Activated T-cell treated with anti-CD3 and anti-CD28 coated beads, Interleukin-2, amount 50 U/mL, for 72 hours (primary cell): ENCODE measurements around the gene AADACL3. TPM values are rescaled to one million over a fixed set of nuclear protein-coding genes. Genes with fewer than 3 reads are reported as not detected.

Experiments
- ATAC-seq, 2 donors: fragments of 150-1000 bp; cut with Tn5 transposase; replicated peaks in 1 of 2; 2 replicates each; pipeline ENCODE4 v1.10.0; 2021; ENCODE audit warnings: moderate library complexity in 2 of 2, mild to moderate bottlenecking in 1 of 2
- DNase-seq, 2 donors: peaks; one replicate each; pipeline ENCODE4 v3.0.0; 2021 to 2022; ENCODE audit warnings: mixed read lengths in 1 of 2
- H3K27ac Mint-ChIP-seq: one replicate; pipeline ENCODE4 v1.8.0; 2022; ENCODE audit warnings: mild to moderate bottlenecking, moderate library complexity, mixed read lengths
- H3K27me3 Mint-ChIP-seq: one replicate; pipeline ENCODE4 v1.8.0; 2022; ENCODE audit warnings: low read depth, mixed read lengths
- H3K36me3 Mint-ChIP-seq, 2 donors: one replicate each; pipeline ENCODE4 v1.8.0; 2022; ENCODE audit warnings: mixed read lengths in 2 of 2, mild to moderate bottlenecking in 1 of 2; ENCODE audit not compliant: insufficient read depth in 2 of 2
- H3K4me1 Mint-ChIP-seq: one replicate; pipeline ENCODE4 v1.8.0; 2022; ENCODE audit warnings: low read depth, mixed read lengths
- H3K4me3 Mint-ChIP-seq, 2 donors: one replicate each; pipeline ENCODE4 v1.8.0; 2022; ENCODE audit warnings: mild to moderate bottlenecking in 2 of 2, mixed read lengths in 2 of 2, moderate library complexity in 2 of 2
- H3K9me3 Mint-ChIP-seq, 2 donors: one replicate each; pipeline ENCODE4 v1.8.0; 2022; ENCODE audit warnings: mixed read lengths in 2 of 2
- total RNA-seq, 2 donors: library from RNA; stranded (reverse); gene quantifications; one replicate each; pipeline ENCODE4 v1.2.3, GENCODE V29; 2022

Gene AADACL3
- total RNA-seq, 2 donors from 2014 or later: not detected

GRCh38 chr1:12760256-12760795 is 44.4 kb downstream of the AADACL3 start:
- H3K4me1 Mint-ChIP-seq: no peaks in the 10 kb centered on the region
- no peak overlapping the region for H3K27ac Mint-ChIP-seq
- H3K4me3 Mint-ChIP-seq: no peak overlapping the region
- ATAC-seq (no peak), DNase-seq (no peak)
- no peaks in the 10 kb centered on the region for H3K36me3 Mint-ChIP-seq
- no peaks in the 10 kb centered on the region for H3K9me3 Mint-ChIP-seq
- H3K27me3 Mint-ChIP-seq: peaks cover 27% of the 10 kb centered on the region

- peaks cover 40% of the 10 kb centered on the region for H3K27me3 Mint-ChIP-seq
- no peak overlapping the region for H3K4me3 Mint-ChIP-seq
- DNase-seq: no peak
- no peak overlapping the region for H3K27ac Mint-ChIP-seq
- H3K4me1 Mint-ChIP-seq: no peaks in the 10 kb centered on the region
- H3K9me3 Mint-ChIP-seq: no peaks in the 10 kb centered on the region
- H3K36me3 Mint-ChIP-seq: no peaks in the 10 kb centered on the region
- no peak for ATAC-seq
Observed at GRCh38 chr1:12761781-12762180, 45.9 kb downstream of the AADACL3 start.

GRCh38 chr1:12762766-12763165 is 46.9 kb downstream of the AADACL3 start:
- ATAC-seq: no peak
- H3K27me3 Mint-ChIP-seq: peaks cover 45% of the 10 kb centered on the region
- H3K36me3 Mint-ChIP-seq: no peaks in the 10 kb centered on the region
- no peaks in the 10 kb centered on the region for H3K4me1 Mint-ChIP-seq
- no peaks in the 10 kb centered on the region for H3K9me3 Mint-ChIP-seq
- no peak overlapping the region for H3K4me3 Mint-ChIP-seq
- H3K27ac Mint-ChIP-seq: no peak overlapping the region
- DNase-seq: no peak

DNA sequence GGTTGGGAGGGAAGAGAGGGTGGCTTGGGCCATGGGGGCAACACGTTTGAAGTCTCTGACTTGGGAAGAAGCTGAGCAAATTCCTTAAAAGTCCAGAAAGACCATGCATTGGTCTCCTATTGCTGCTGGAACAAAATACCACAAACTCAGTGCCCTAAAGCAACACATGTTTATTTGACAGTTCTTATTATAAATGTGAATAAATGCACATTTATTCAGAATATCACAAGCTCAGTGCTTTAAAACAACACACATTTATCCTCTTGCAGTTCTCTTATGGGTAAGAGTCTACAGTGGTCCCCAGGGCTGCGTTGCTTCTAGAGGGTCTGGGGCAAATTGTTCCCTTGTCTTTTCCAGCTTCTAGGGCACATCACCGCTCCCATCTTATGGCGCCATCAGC is 47.6 kb downstream of the AADACL3 start:
- H3K9me3 Mint-ChIP-seq: no peaks in the 10 kb centered on the region
- no peaks in the 10 kb centered on the region for H3K4me1 Mint-ChIP-seq

DNA sequence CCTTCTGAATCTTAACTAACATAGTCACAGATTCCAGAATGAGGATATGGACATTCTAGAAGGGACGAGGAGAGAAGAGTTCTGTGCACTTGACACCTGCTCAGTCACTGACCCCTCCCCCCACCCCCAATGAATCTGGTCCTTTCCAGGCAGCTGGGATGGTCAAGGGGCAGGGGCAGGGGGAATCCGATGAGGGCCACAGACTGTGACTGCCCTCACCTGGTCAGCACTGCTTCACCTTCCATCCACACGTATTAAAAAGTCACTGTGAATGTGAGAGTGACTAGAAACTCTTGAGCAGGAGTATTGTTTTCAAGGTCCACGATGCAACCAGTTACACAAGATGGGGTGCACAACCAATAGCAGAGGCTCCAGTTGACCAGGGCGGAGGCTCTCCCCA is 48.1 kb downstream of the AADACL3 start:
- Mint-ChIP-seq H3K27me3 (peaks cover 38% of the 10 kb centered on the region), H3K9me3 (no peaks in the 10 kb centered on the region), H3K27ac (no peak overlapping the region), H3K36me3 (no peaks in the 10 kb centered on the region), H3K4me1 (no peaks in the 10 kb centered on the region), H3K4me3 (no peak overlapping the region)
- no peak for DNase-seq
- ATAC-seq: no peak

More for the DNA sequence above, 47.6 kb downstream of the AADACL3 start:
- Mint-ChIP-seq H3K27me3 (peaks cover 40% of the 10 kb centered on the region), H3K27ac (no peak overlapping the region), H3K4me3 (no peak overlapping the region), H3K36me3 (no peaks in the 10 kb centered on the region)
- DNase-seq: no peak
- no peak for ATAC-seq

- H3K27me3 Mint-ChIP-seq: peaks cover 62% of the 10 kb centered on the region
- H3K9me3 Mint-ChIP-seq: no peaks in the 10 kb centered on the region
- no peak overlapping the region for H3K27ac Mint-ChIP-seq
- no peak overlapping the region for H3K4me3 Mint-ChIP-seq
- DNase-seq: no peak
- no peaks in the 10 kb centered on the region for H3K36me3 Mint-ChIP-seq
- ATAC-seq: no peak
- H3K4me1 Mint-ChIP-seq: no peaks in the 10 kb centered on the region
Observed at GRCh38 chr1:12769031-12769430, 53.1 kb downstream of the AADACL3 start.

GRCh38 chr1:12769976-12770505 is 54.1 kb downstream of the AADACL3 start:
- peaks cover 62% of the 10 kb centered on the region for H3K27me3 Mint-ChIP-seq
- no peak overlapping the region for H3K4me3 Mint-ChIP-seq
- H3K27ac Mint-ChIP-seq: no peak overlapping the region
- no peaks in the 10 kb centered on the region for H3K9me3 Mint-ChIP-seq
- H3K4me1 Mint-ChIP-seq: no peaks in the 10 kb centered on the region
- DNase-seq: no peak
- no peak for ATAC-seq
- H3K36me3 Mint-ChIP-seq: no peaks in the 10 kb centered on the region

- H3K9me3 Mint-ChIP-seq: no peaks in the 10 kb centered on the region
- no peak for DNase-seq
- peaks cover 58% of the 10 kb centered on the region for H3K27me3 Mint-ChIP-seq
- no peaks in the 10 kb centered on the region for H3K36me3 Mint-ChIP-seq
- H3K4me1 Mint-ChIP-seq: no peaks in the 10 kb centered on the region
- ATAC-seq: no peak
- no peak overlapping the region for H3K27ac Mint-ChIP-seq
- H3K4me3 Mint-ChIP-seq: no peak overlapping the region
Observed at GRCh38 chr1:12770620-12771019, 54.7 kb downstream of the AADACL3 start.

DNA sequence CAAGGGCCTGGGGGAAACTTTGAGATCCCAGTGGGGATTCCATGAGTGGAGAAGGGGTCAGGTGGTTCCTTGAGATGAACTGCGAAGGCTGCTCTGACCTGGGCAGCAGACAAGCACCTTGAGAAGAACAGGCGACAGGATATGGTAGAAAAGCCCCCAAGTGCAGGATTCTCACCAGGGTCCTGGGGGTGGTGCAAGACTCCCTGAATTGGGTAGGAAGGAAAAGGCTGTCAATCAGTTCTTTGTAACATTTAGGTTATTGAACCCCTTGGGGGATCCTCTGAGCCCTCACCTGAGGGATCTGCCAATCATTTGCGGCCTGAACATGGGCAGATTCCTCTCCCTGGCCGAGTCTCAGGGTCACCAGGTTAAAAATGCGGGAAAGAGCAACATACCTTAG is 55.3 kb downstream of the AADACL3 start:
- H3K27me3 Mint-ChIP-seq: peaks cover 53% of the 10 kb centered on the region
- H3K4me3 Mint-ChIP-seq: no peak overlapping the region
- H3K36me3 Mint-ChIP-seq: no peaks in the 10 kb centered on the region
- no peaks in the 10 kb centered on the region for H3K4me1 Mint-ChIP-seq
- H3K27ac Mint-ChIP-seq: no peak overlapping the region
- ATAC-seq (no peak), DNase-seq (no peak)
- no peaks in the 10 kb centered on the region for H3K9me3 Mint-ChIP-seq

- peaks cover 44% of the 10 kb centered on the region for H3K27me3 Mint-ChIP-seq
- no peak overlapping the region for H3K4me3 Mint-ChIP-seq
- H3K9me3 Mint-ChIP-seq: no peaks in the 10 kb centered on the region
- H3K4me1 Mint-ChIP-seq: no peaks in the 10 kb centered on the region
- DNase-seq (no peak), ATAC-seq (no peak)
- no peak overlapping the region for H3K27ac Mint-ChIP-seq
- no peaks in the 10 kb centered on the region for H3K36me3 Mint-ChIP-seq
Observed at GRCh38 chr1:12772520-12772919, 56.6 kb downstream of the AADACL3 start.

GRCh38 chr1:12773438-12773837 is 57.5 kb downstream of the AADACL3 start, which contains the start of gene PRAMEF12:
PRAMEF12 (plus strand) TSS chr1:12773738; CDS start chr1:12774868, 1,130 bp downstream.
- Mint-ChIP-seq H3K36me3 (no peaks in the 10 kb centered on the region), H3K27me3 (peaks cover 47% of the 10 kb centered on the region), H3K27ac (no peak within 1 kb of the TSS), H3K4me3 (no peak within 1 kb of the TSS), H3K9me3 (no peaks in the 10 kb centered on the region), H3K4me1 (no peaks in the 10 kb centered on the region)
- ATAC-seq (no peak), DNase-seq (no peak)

- H3K4me1 Mint-ChIP-seq: no peaks in the 10 kb centered on the region
- no peak overlapping the region for H3K4me3 Mint-ChIP-seq
- no peak for DNase-seq
- ATAC-seq: no peak
- H3K9me3 Mint-ChIP-seq: no peaks in the 10 kb centered on the region
- no peak overlapping the region for H3K27ac Mint-ChIP-seq
- H3K27me3 Mint-ChIP-seq: peaks cover 50% of the 10 kb centered on the region
- no peaks in the 10 kb centered on the region for H3K36me3 Mint-ChIP-seq
Observed at GRCh38 chr1:12774801-12775345, 59.0 kb downstream of the AADACL3 start.

DNA sequence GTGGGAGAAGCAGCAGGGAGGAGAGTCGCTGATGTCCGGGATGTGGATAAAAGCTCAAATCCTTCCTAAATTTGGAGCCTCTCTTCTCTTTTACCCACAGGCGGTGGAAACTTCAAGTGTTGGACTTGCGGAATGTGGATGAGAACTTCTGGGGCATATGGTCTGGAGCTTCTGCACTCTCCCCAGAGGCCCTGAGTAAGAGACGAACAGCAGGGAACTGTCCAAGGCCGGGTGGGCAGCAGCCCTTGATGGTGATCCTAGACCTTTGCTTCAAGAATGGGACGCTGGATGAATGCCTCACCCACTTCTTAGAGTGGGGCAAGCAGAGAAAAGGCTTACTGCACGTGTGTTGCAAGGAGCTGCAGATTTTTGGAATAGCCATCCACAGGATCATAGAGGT is 59.5 kb downstream of the AADACL3 start:
- no peak for ATAC-seq
- Mint-ChIP-seq H3K9me3 (no peaks in the 10 kb centered on the region), H3K27me3 (peaks cover 45% of the 10 kb centered on the region), H3K4me1 (no peaks in the 10 kb centered on the region), H3K36me3 (no peaks in the 10 kb centered on the region), H3K4me3 (no peak overlapping the region), H3K27ac (no peak overlapping the region)
- no peak for DNase-seq
